Endothelial cell of umbilical vein (primary cell): ENCODE data around the gene ZNF664. TPM values are rescaled to one million over a fixed set of nuclear protein-coding genes. Genes with fewer than 3 reads are reported as not detected.

ENCODE experiments used
- BruUV-seq: library from RNA; stranded (reverse); fragments of 400-500 nt; replicated peaks from 2 replicates; lab custom pipeline; 2021; lab: Mats Ljungman, UMichigan
- CTCF ChIA-PET: fragments of 300-600, 350-600 bp; sonication (Branson Sonifier 250); formaldehyde crosslinking; loops from one replicate; lab custom pipeline; 2021; ENCODE audit warnings: antibody characterized with exemption, inconsistent platforms; lab: Charles Lee
- POLR2A ChIA-PET: fragments of 300-600, 350-600 bp; sonication (Branson Sonifier 250); formaldehyde crosslinking; loops from one replicate; lab custom pipeline; 2021; ENCODE audit warnings: antibody characterized with exemption, inconsistent platforms; lab: Charles Lee
- DNase-seq: peaks from one replicate; pipeline ENCODE4 v3.0.0-alpha.2; 2011; ENCODE audit warnings: low read depth, low spot score
- FAIRE-seq: peaks from 2 replicates; lab custom pipeline; 2011; peaks lifted over from hg19 to GRCh38; lab: Jason Lieb, UNC
- H2AFZ ChIP-seq: 2 replicates; pipeline ENCODE4 v1.6.0; 2012; ENCODE audit warnings: low read depth, low read length, control low read depth, inconsistent platforms
- H3K27ac ChIP-seq: 2 replicates; pipeline ENCODE4 v1.5.1; 2011; ENCODE audit warnings: low read depth, mild to moderate bottlenecking, control low read depth, low read length, moderate library complexity; ENCODE audit not compliant: insufficient read depth
- H3K27me3 ChIP-seq, 2 experiments: 2 replicates each; pipeline versions ENCODE4 v1.6.0 to v1.6.1; 2011; ENCODE audit warnings: low read length in 2 of 2, mixed read lengths in 1 of 2; ENCODE audit not compliant: control insufficient read depth in 2 of 2, insufficient read depth in 2 of 2
- H3K36me3 ChIP-seq, 2 experiments: 2 replicates in 1 of 2; 3 replicates in 1 of 2; pipeline ENCODE4 v1.5.1; 2011; ENCODE audit warnings: low read length in 2 of 2, mild to moderate bottlenecking in 1 of 2, moderate library complexity in 1 of 2; ENCODE audit not compliant: control insufficient read depth in 2 of 2, insufficient read depth in 2 of 2; ENCODE audit errors: extremely low read depth in 1 of 2
- H3K4me1 ChIP-seq: 3 replicates; pipeline ENCODE4 v1.5.1; 2011; ENCODE audit warnings: mild to moderate bottlenecking, low read length; ENCODE audit not compliant: control insufficient read depth, insufficient read depth; ENCODE audit errors: extremely low read depth
- H3K4me2 ChIP-seq: 2 replicates; pipeline ENCODE4 v1.6.1; 2011; ENCODE audit warnings: low read length, control low read depth, mixed read lengths; ENCODE audit not compliant: insufficient read depth
- H3K4me3 ChIP-seq, 3 experiments: fragments of 200-600 bp in 1 of 3; sonication (generic), shearing (Covaris generic) in 1 of 3; replicated peaks in 1 of 3; 2 replicates each; pipeline ENCODE4 v1.5.1; 2011 to 2016; ENCODE audit warnings: control low read depth in 3 of 3, low read length in 3 of 3, mild to moderate bottlenecking in 2 of 3, inconsistent platforms in 1 of 3, low read depth in 1 of 3, moderate library complexity in 1 of 3; ENCODE audit not compliant: insufficient read depth in 1 of 3
- H3K79me2 ChIP-seq: 2 replicates; pipeline ENCODE4 v1.6.0; 2012; ENCODE audit warnings: low read length, inconsistent platforms; ENCODE audit not compliant: control insufficient read depth, insufficient read depth
- H3K9ac ChIP-seq: replicated peaks from 2 replicates; pipeline ENCODE3; 2011; ENCODE audit warnings: low read length, control low read depth; ENCODE audit not compliant: insufficient read depth; ENCODE audit errors: extremely low read depth
- H3K9me1 ChIP-seq: replicated peaks from 3 replicates; pipeline ENCODE4 v1.6.0; 2011; ENCODE audit warnings: mild to moderate bottlenecking, low read length; ENCODE audit not compliant: control insufficient read depth, insufficient read depth; ENCODE audit errors: extremely low read depth
- H3K9me3 ChIP-seq: replicated peaks from 2 replicates; pipeline ENCODE4 v1.5.1; 2012; ENCODE audit warnings: low read length, inconsistent platforms; ENCODE audit not compliant: control insufficient read depth, insufficient read depth
- H4K20me1 ChIP-seq: replicated peaks from 2 replicates; pipeline ENCODE3; 2011; ENCODE audit warnings: mild to moderate bottlenecking, low read length; ENCODE audit not compliant: control insufficient read depth, insufficient read depth; ENCODE audit errors: extremely low read depth
- CTCF ChIP-seq, 2 donors: IDR thresholded peaks; 1 replicate in 1 of 2; 2 replicates in 1 of 2; pipeline ENCODE4 v1.5.1; 2011; ENCODE audit warnings: low read length in 2 of 2, mild to moderate bottlenecking in 2 of 2, moderate library complexity in 2 of 2, control low read depth in 1 of 2, inconsistent platforms in 1 of 2, low read depth in 1 of 2; ENCODE audit not compliant: insufficient read depth in 1 of 2; ENCODE audit errors: extremely low read depth in 1 of 2
- EZH2 ChIP-seq: IDR thresholded peaks from 2 replicates; pipeline ENCODE4 v1.6.1; 2012; ENCODE audit warnings: borderline replicate concordance, low read depth, mild to moderate bottlenecking, moderate library complexity, low read length, inconsistent platforms; ENCODE audit not compliant: severe bottlenecking
- FOS ChIP-seq: IDR thresholded peaks from 2 replicates; pipeline ENCODE4 v1.6.1; 2011; ENCODE audit warnings: mild to moderate bottlenecking, low read length, moderate library complexity, borderline replicate concordance; ENCODE audit not compliant: insufficient read depth
- GATA2 ChIP-seq: IDR thresholded peaks from 2 replicates; pipeline ENCODE4 v1.7.0; 2011; ENCODE audit warnings: low read depth, mild to moderate bottlenecking, moderate library complexity, mixed read lengths, low read length; ENCODE audit not compliant: insufficient read length, insufficient read depth
- JUN ChIP-seq: IDR thresholded peaks from 2 replicates; pipeline ENCODE4 v1.6.1; 2011; ENCODE audit warnings: borderline replicate concordance, low read depth; ENCODE audit not compliant: insufficient read length, insufficient read depth
- MYC ChIP-seq: IDR thresholded peaks from one replicate; pipeline ENCODE4 v1.6.1; 2011; ENCODE audit warnings: mild to moderate bottlenecking, low read depth, low read length
- POLR2A ChIP-seq: IDR thresholded peaks from 2 replicates; pipeline ENCODE4 v1.6.1; 2012; ENCODE audit warnings: low read depth, mild to moderate bottlenecking, control low read depth, low read length
- POLR2AphosphoS5 ChIP-seq: IDR thresholded peaks from 2 replicates; pipeline ENCODE4 v1.6.1; 2012; ENCODE audit warnings: low read depth, mild to moderate bottlenecking, control low read depth, low read length, moderate library complexity; ENCODE audit not compliant: insufficient read depth
- dilution Hi-C: fragments of 300-500 bp; cut with MboI; formaldehyde crosslinking; loops from one replicate; pipeline ENCODE4 v1.15.0; 2019; ENCODE audit warnings: low sequenced_read_pairs; ENCODE audit not compliant: extremely low pct_ligation_motif_present
- intact Hi-C: fragments of 100-400 bp; cut with micrococcal nuclease; formaldehyde crosslinking; loops from one replicate; pipeline ENCODE4 v1.10.0; 2022
- polyA plus RNA-seq, 4 experiments: library from polyadenylated mRNA; depleted of rRNA in 3 of 4; stranded (reverse) in 3 of 4; unstranded in 1 of 4; fragments of >200 nt; gene quantifications; 2 replicates each; pipeline versions ENCODE4 v1.2.1 to v1.2.3, GENCODE V29; 2011 to 2012; ENCODE audit warnings: missing spikeins in 1 of 4
- total RNA-seq: library from RNA; stranded (reverse); gene quantifications from 2 replicates; pipeline ENCODE4 v1.2.3, GENCODE V29; 2021
- TF ChIP-seq, protein P1 (sequence below): IDR thresholded peaks from 2 replicates; pipeline ENCODE4 v1.6.1; 2011; ENCODE audit not compliant: insufficient read depth, insufficient read length

Gene ZNF664
- total and polyA plus RNA-seq, 2 donors (not counting 3 experiments of a cell fraction or from before 2014, with no cell fraction given) = 29.8 to 71.3 TPM

DNA sequence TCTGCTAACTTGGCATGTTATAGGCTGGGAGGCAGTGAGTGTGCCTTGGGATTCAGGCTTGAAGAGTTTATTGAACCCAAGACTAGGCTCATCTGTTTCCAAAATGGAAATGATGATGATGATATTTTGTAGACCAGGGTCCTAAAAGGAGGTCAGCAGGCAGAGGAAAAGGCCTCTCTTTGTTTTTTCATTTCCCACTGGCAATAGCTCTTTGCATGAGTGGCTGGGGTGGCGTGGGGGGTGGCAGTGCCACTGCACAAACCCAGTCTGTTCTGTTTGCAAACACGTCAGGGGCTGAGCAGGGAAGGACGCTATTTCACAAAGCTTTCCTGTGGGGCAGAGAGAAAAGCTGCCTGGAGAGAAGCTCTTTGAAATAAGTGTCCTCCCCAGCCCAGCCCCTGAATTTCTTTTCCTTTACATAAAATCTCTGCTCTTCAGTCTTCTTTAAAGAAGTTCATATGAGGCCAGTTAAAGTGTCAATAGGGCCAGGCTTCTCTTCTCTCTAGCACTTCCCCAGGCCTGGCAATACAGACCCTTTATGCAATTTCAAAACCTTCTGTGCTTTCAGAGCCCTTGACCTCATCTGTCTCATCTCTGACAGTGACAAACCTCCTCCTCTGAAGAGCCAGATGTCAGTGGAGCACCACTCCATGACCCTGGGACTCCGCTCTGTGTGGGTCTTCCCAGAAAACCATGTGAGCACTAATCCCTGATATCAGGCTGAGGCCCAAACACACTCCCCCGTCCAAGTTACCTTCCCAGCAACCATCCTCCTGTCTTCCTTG is 72.8 kb downstream of the ZNF664 start:
- TF ChIP-seq CTCF (IDR thresholded peaks at IDR 0.05; ENCODE audit: extremely low read depth in 1 of 2, insufficient read depth in 1 of 2, low read depth in 1 of 2, low read length in 2 of 2) (no peak), MYC (no peak), FOS (no peak), POLR2AphosphoS5 (no peak), JUN (no peak), GATA2 (no peak), EZH2 (no peak), POLR2A (no peak)
- TF ChIP-seq, protein P1, sequence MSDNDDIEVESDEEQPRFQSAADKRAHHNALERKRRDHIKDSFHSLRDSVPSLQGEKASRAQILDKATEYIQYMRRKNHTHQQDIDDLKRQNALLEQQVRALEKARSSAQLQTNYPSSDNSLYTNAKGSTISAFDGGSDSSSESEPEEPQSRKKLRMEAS = no peak
- Histone ChIP-seq H2AFZ (no peak overlapping the region), H3K4me3 (no peak overlapping the region), H3K9me3 (peaks cover 3% of the 10 kb centered on the region), H3K27me3 (no peaks in the 10 kb centered on the region), H3K9ac (no peak overlapping the region), H3K4me1 (peaks cover under 1% of the 10 kb centered on the region), H3K27ac (no peak overlapping the region), H3K4me2 (no peak overlapping the region), H3K9me1 (no peaks in the 10 kb centered on the region), H4K20me1 (no peaks in the 10 kb centered on the region), H3K36me3 (no peaks in the 10 kb centered on the region), H3K79me2 (no peaks in the 10 kb centered on the region)
- ChIA-PET POLR2A (no interaction called here), CTCF (interaction anchor here (1.3 to 3.5 kb wide), 5 partner anchors 8 to 334 kb away, joined by 3 to 31 read pairs (median 9); no protein-coding TSS in a partner anchor)
- dilution Hi-C loops (no loop called here), intact Hi-C loops (no loop called here)
- BruUV-seq = no TSS peak
- DNase-seq (no peak), FAIRE-seq (no peak)
